ENCODE results near the gene MTFP1. TPM values are rescaled to one million over a fixed set of nuclear protein-coding genes. Genes with fewer than 3 reads are reported as not detected.

The MTFP1 gene
- total and polyA plus RNA-seq, 9 of the 15 experiments (the other 6 are each of a cell fraction or from before 2014, with no cell fraction given) = 10.7 to 52.0 (median 30.1) TPM

GRCh38 chr22:30421695-30422480 lies 3.7 kb upstream of the MTFP1 start (continued):
- TF ChIP-seq, protein P1, sequence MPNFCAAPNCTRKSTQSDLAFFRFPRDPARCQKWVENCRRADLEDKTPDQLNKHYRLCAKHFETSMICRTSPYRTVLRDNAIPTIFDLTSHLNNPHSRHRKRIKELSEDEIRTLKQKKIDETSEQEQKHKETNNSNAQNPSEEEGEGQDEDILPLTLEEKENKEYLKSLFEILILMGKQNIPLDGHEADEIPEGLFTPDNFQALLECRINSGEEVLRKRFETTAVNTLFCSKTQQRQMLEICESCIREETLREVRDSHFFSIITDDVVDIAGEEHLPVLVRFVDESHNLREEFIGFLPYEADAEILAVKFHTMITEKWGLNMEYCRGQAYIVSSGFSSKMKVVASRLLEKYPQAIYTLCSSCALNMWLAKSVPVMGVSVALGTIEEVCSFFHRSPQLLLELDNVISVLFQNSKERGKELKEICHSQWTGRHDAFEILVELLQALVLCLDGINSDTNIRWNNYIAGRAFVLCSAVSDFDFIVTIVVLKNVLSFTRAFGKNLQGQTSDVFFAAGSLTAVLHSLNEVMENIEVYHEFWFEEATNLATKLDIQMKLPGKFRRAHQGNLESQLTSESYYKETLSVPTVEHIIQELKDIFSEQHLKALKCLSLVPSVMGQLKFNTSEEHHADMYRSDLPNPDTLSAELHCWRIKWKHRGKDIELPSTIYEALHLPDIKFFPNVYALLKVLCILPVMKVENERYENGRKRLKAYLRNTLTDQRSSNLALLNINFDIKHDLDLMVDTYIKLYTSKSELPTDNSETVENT (CRISPR knock-in tag; IDR thresholded peaks at IDR 0.05) = no peak
- TF ChIP-seq EWSR1 (IDR thresholded peaks at IDR 0.05; ENCODE audit: borderline replicate concordance, low read depth, partially characterized antibody) = no peak
- TF ChIP-seq FOXJ3 (CRISPR knock-in tag; IDR thresholded peaks at IDR 0.05) = no peak
- TF ChIP-seq SMAD4 (CRISPR knock-in tag; conservative IDR thresholded peaks at IDR 0.05) = no peak
- no peak for TF ChIP-seq RBM14 (IDR thresholded peaks at IDR 0.05; ENCODE audit: borderline replicate concordance, insufficient read depth, low read depth, low read length)
- no peak for TF ChIP-seq ZNF764 (CRISPR knock-in tag; IDR thresholded peaks at IDR 0.05; ENCODE audit: low read depth)
- TF ChIP-seq SRSF1 (IDR thresholded peaks at IDR 0.05; ENCODE audit: low read depth, low read length) = no peak
- no peak for TF ChIP-seq ZNF263 (CRISPR knock-in tag; IDR thresholded peaks at IDR 0.05; ENCODE audit: borderline replicate concordance)
- no peak for TF ChIP-seq SNRNP70 (optimal IDR thresholded peaks at IDR 0.05; ENCODE audit: low read depth, low read length)
- no peak for TF ChIP-seq GABPB1 (CRISPR knock-in tag; IDR thresholded peaks at IDR 0.05)
- no peak for TF ChIP-seq ZSCAN32 (CRISPR knock-in tag; IDR thresholded peaks at IDR 0.05)
- TF ChIP-seq, protein P2, sequence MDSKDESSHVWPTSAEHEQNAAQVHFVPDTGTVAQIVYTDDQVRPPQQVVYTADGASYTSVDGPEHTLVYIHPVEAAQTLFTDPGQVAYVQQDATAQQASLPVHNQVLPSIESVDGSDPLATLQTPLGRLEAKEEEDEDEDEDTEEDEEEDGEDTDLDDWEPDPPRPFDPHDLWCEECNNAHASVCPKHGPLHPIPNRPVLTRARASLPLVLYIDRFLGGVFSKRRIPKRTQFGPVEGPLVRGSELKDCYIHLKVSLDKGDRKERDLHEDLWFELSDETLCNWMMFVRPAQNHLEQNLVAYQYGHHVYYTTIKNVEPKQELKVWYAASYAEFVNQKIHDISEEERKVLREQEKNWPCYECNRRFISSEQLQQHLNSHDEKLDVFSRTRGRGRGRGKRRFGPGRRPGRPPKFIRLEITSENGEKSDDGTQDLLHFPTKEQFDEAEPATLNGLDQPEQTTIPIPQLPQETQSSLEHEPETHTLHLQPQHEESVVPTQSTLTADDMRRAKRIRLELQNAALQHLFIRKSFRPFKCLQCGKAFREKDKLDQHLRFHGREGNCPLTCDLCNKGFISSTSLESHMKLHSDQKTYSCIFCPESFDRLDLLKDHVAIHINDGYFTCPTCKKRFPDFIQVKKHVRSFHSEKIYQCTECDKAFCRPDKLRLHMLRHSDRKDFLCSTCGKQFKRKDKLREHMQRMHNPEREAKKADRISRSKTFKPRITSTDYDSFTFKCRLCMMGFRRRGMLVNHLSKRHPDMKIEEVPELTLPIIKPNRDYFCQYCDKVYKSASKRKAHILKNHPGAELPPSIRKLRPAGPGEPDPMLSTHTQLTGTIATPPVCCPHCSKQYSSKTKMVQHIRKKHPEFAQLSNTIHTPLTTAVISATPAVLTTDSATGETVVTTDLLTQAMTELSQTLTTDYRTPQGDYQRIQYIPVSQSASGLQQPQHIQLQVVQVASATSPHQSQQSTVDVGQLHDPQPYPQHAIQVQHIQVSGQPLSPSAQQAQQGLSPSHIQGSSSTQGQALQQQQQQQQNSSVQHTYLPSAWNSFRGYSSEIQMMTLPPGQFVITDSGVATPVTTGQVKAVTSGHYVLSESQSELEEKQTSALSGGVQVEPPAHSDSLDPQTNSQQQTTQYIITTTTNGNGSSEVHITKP (IDR thresholded peaks at IDR 0.05; ENCODE audit: partially characterized antibody) = no peak
- TF ChIP-seq, protein P3, sequence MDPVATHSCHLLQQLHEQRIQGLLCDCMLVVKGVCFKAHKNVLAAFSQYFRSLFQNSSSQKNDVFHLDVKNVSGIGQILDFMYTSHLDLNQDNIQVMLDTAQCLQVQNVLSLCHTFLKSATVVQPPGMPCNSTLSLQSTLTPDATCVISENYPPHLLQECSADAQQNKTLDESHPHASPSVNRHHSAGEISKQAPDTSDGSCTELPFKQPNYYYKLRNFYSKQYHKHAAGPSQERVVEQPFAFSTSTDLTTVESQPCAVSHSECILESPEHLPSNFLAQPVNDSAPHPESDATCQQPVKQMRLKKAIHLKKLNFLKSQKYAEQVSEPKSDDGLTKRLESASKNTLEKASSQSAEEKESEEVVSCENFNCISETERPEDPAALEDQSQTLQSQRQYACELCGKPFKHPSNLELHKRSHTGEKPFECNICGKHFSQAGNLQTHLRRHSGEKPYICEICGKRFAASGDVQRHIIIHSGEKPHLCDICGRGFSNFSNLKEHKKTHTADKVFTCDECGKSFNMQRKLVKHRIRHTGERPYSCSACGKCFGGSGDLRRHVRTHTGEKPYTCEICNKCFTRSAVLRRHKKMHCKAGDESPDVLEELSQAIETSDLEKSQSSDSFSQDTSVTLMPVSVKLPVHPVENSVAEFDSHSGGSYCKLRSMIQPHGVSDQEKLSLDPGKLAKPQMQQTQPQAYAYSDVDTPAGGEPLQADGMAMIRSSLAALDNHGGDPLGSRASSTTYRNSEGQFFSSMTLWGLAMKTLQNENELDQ (CRISPR knock-in tag; IDR thresholded peaks at IDR 0.05; ENCODE audit: borderline replicate concordance) = no peak
- TF ChIP-seq ZBTB1 (CRISPR knock-in tag; IDR thresholded peaks at IDR 0.05; ENCODE audit: borderline replicate concordance, low read depth) = no peak
